ENCODE data around the gene GABPB2.

GABPB2 gene

DNA sequence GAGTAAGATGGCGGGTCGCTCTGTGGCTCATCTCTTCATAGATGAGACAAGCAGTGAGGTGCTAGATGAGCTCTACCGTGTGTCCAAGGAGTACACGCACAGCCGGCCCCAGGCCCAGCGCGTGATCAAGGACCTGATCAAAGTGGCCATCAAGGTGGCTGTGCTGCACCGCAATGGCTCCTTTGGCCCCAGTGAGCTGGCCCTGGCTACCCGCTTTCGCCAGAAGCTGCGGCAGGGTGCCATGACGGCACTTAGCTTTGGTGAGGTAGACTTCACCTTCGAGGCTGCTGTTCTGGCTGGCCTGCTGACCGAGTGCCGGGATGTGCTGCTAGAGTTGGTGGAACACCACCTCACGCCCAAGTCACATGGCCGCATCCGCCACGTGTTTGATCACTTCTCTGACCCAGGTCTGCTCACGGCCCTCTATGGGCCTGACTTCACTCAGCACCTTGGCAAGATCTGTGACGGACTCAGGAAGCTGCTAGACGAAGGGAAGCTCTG lies 88.2 kb downstream of the GABPB2 start:
- Histone ChIP-seq H3K4me3 (ENCODE audit: low read length) (no peak overlapping the region), H3K27me3 (ENCODE audit: low read depth, low read length) (no peaks in the 10 kb centered on the region), H3K79me2 (ENCODE audit: low read length) (no peaks in the 10 kb centered on the region), H2AFZ (ENCODE audit: low read depth, low read length) (no peak overlapping the region), H3K36me3 (replicated peaks; ENCODE audit: low read depth, low read length) (peaks cover 8% of the 10 kb centered on the region), H4K20me1 (ENCODE audit: insufficient read depth, low read length) (no peaks in the 10 kb centered on the region), H3K4me2 (ENCODE audit: low read length) (no peak overlapping the region), H3K9ac (ENCODE audit: low read length) (no peak overlapping the region), H3K9me3 (ENCODE audit: insufficient read depth, low read length) (no peaks in the 10 kb centered on the region), H3K27ac (ENCODE audit: low read length) (no peak overlapping the region), H3K4me1 (ENCODE audit: low read length) (peaks cover 27% of the 10 kb centered on the region)
- TF ChIP-seq EZH2phosphoT487 (IDR thresholded peaks at IDR 0.05; ENCODE audit: low read depth) (no peak), CTCF (IDR thresholded peaks at IDR 0.05; ENCODE audit: low read depth, low read length) (no peak)

- H3K27ac ChIP-seq (ENCODE audit: low read length), result no peak overlapping the region
- no peak overlapping the region for H3K4me2 ChIP-seq (ENCODE audit: low read length)
- H3K4me3 ChIP-seq (ENCODE audit: low read length), result no peak overlapping the region
- no peaks in the 10 kb centered on the region for H4K20me1 ChIP-seq (ENCODE audit: insufficient read depth, low read length)
- no peak overlapping the region for H3K9ac ChIP-seq (ENCODE audit: low read length)
- peaks cover 8% of the 10 kb centered on the region for H3K36me3 ChIP-seq (replicated peaks; ENCODE audit: low read depth, low read length)
- no peaks in the 10 kb centered on the region for H3K9me3 ChIP-seq (ENCODE audit: insufficient read depth, low read length)
- no peaks in the 10 kb centered on the region for H3K79me2 ChIP-seq (ENCODE audit: low read length)
- no peak overlapping the region for H2AFZ ChIP-seq (ENCODE audit: low read depth, low read length)
- no peak for TF ChIP-seq EZH2phosphoT487 (IDR thresholded peaks at IDR 0.05; ENCODE audit: low read depth)
- no peak for TF ChIP-seq CTCF (IDR thresholded peaks at IDR 0.05; ENCODE audit: low read depth, low read length)
- H3K4me1 ChIP-seq (ENCODE audit: low read length), result peaks cover 28% of the 10 kb centered on the region
- H3K27me3 ChIP-seq (ENCODE audit: low read depth, low read length), result no peaks in the 10 kb centered on the region
These were observed 88.8 kb downstream of the GABPB2 start for GRCh38 chr1:151159373-151159772.

GRCh38 chr1:151164732-151165280 lies 94.2 kb downstream of the GABPB2 start:
- Histone ChIP-seq H3K36me3 (replicated peaks; ENCODE audit: low read depth, low read length) (peaks cover 10% of the 10 kb centered on the region), H3K4me2 (ENCODE audit: low read length) (peak overlapping the region; percentile 96), H3K9ac (ENCODE audit: low read length) (peak overlapping the region; percentile 88), H3K4me1 (ENCODE audit: low read length) (peaks cover 18% of the 10 kb centered on the region), H3K27me3 (ENCODE audit: low read depth, low read length) (no peaks in the 10 kb centered on the region), H3K27ac (ENCODE audit: low read length) (no peak overlapping the region), H3K9me3 (ENCODE audit: insufficient read depth, low read length) (no peaks in the 10 kb centered on the region), H3K4me3 (ENCODE audit: low read length) (peak overlapping the region; percentile 95), H2AFZ (ENCODE audit: low read depth, low read length) (peak overlapping the region; percentile 97), H3K79me2 (ENCODE audit: low read length) (peaks cover 26% of the 10 kb centered on the region), H4K20me1 (ENCODE audit: insufficient read depth, low read length) (no peaks in the 10 kb centered on the region)
- no peak for TF ChIP-seq EZH2phosphoT487 (IDR thresholded peaks at IDR 0.05; ENCODE audit: low read depth)
- no peak for TF ChIP-seq CTCF (IDR thresholded peaks at IDR 0.05; ENCODE audit: low read depth, low read length)

- Histone ChIP-seq H4K20me1 (ENCODE audit: insufficient read depth, low read length) (no peaks in the 10 kb centered on the region), H2AFZ (ENCODE audit: low read depth, low read length) (peak overlapping the region; percentile 97), H3K79me2 (ENCODE audit: low read length) (peaks cover 26% of the 10 kb centered on the region), H3K9me3 (ENCODE audit: insufficient read depth, low read length) (no peaks in the 10 kb centered on the region), H3K27ac (ENCODE audit: low read length) (peak overlapping the region; percentile 50), H3K4me2 (ENCODE audit: low read length) (peak overlapping the region; percentile 96), H3K27me3 (ENCODE audit: low read depth, low read length) (no peaks in the 10 kb centered on the region), H3K36me3 (replicated peaks; ENCODE audit: low read depth, low read length) (peaks cover 12% of the 10 kb centered on the region), H3K9ac (ENCODE audit: low read length) (peak overlapping the region; percentile 88), H3K4me1 (ENCODE audit: low read length) (peaks cover 17% of the 10 kb centered on the region), H3K4me3 (ENCODE audit: low read length) (peak overlapping the region; percentile 95)
- TF ChIP-seq EZH2phosphoT487 (IDR thresholded peaks at IDR 0.05; ENCODE audit: low read depth) (no peak), CTCF (IDR thresholded peaks at IDR 0.05; ENCODE audit: low read depth, low read length) (no peak)
These were observed 94.7 kb downstream of the GABPB2 start for GRCh38 chr1:151165281-151165737.
